Endodermal cell (in vitro differentiated cells): ENCODE measurements around the gene BCDIN3D. TPM values are rescaled to one million over a fixed set of nuclear protein-coding genes. Genes with fewer than 3 reads are reported as not detected.

Source experiments
- DNase-seq: peaks from one replicate; pipeline ENCODE4 v3.0.0-alpha.2; 2017
- H3K27ac ChIP-seq: 2 replicates; pipeline ENCODE4 v1.5.1; 2013; ENCODE audit warnings: mild to moderate bottlenecking, low read depth, low read length, moderate library complexity
- H3K27me3 ChIP-seq: 2 replicates; pipeline ENCODE4 v1.6.1; 2013; ENCODE audit warnings: mild to moderate bottlenecking, low read length, moderate library complexity; ENCODE audit not compliant: insufficient read depth, control insufficient read depth, poor library complexity, severe bottlenecking
- H3K36me3 ChIP-seq: 2 replicates; pipeline ENCODE4 v1.7.0; 2013; ENCODE audit warnings: mild to moderate bottlenecking, low read length, moderate library complexity; ENCODE audit not compliant: control insufficient read depth, insufficient read depth
- H3K4me1 ChIP-seq: one replicate; pipeline ENCODE4 v1.7.0; 2013; ENCODE audit warnings: low read length; ENCODE audit not compliant: control insufficient read depth, insufficient read depth
- H3K4me3 ChIP-seq: 2 replicates; pipeline ENCODE4 v1.5.1; 2013; ENCODE audit warnings: mild to moderate bottlenecking, low read length, moderate library complexity
- H3K9ac ChIP-seq: 2 replicates; pipeline ENCODE4 v1.6.1; 2013; ENCODE audit warnings: mild to moderate bottlenecking, low read length, moderate library complexity; ENCODE audit not compliant: poor library complexity, severe bottlenecking; ENCODE audit errors: extremely low read depth
- H3K9me3 ChIP-seq: 2 replicates; pipeline ENCODE4 v1.6.1; 2013; ENCODE audit warnings: mild to moderate bottlenecking, low read length, moderate library complexity; ENCODE audit not compliant: control insufficient read depth
- H3K27ac Mint-ChIP-seq: 2 replicates; pipeline ENCODE4 v1.8.0; 2020; ENCODE audit warnings: mixed read lengths
- H3K27me3 Mint-ChIP-seq: 2 replicates; pipeline ENCODE4 v1.8.0; 2021; ENCODE audit warnings: mild to moderate bottlenecking, mixed read lengths; ENCODE audit not compliant: insufficient read depth
- H3K36me3 Mint-ChIP-seq: 2 replicates; pipeline ENCODE4 v1.8.0; 2020; ENCODE audit warnings: low read depth, mixed read lengths
- H3K4me1 Mint-ChIP-seq: 2 replicates; pipeline ENCODE4 v1.8.0; 2020; ENCODE audit warnings: mixed read lengths
- H3K4me3 Mint-ChIP-seq: 2 replicates; pipeline ENCODE4 v1.8.0; 2020; ENCODE audit warnings: mild to moderate bottlenecking, moderate library complexity, mixed read lengths
- H3K9me3 Mint-ChIP-seq: 2 replicates; pipeline ENCODE4 v1.8.0; 2020; ENCODE audit warnings: mild to moderate bottlenecking, mixed read lengths
- WGBS, 2 experiments: methylation state at CpG; one replicate each; pipeline versions ENCODE4 v1.1.5 to v1.1.7; 2013; ENCODE audit warnings: missing lambda C conversion rate in 2 of 2, mixed read lengths in 1 of 2; ENCODE audit not compliant: insufficient coverage in 1 of 2, insufficient read length in 1 of 2; 5-methylcytosine and 5-hydroxymethylcytosine counted together
- total RNA-seq, 2 donors: library from RNA; stranded (reverse); fragmentation: NEBNext Ultra II Directional in 1 of 2; extraction: Animal tissue kit (Norgen Biotek cat#: 25700) in 1 of 2; gene quantifications; 2 replicates in 1 of 2; 3 replicates in 1 of 2; pipeline ENCODE4 v1.2.1, GENCODE V29; 2021
- TF ChIP-seq, protein P1 (sequence below): fragments of 200-600 bp; sonication (generic); conservative IDR thresholded peaks from 2 replicates; pipeline ENCODE4 v1.5.0; 2021; ENCODE audit warnings: antibody characterized with exemption, mild to moderate bottlenecking

Gene BCDIN3D
- total RNA-seq, 2 donors from 2014 or later = 2.8 to 3.8 TPM

DNA sequence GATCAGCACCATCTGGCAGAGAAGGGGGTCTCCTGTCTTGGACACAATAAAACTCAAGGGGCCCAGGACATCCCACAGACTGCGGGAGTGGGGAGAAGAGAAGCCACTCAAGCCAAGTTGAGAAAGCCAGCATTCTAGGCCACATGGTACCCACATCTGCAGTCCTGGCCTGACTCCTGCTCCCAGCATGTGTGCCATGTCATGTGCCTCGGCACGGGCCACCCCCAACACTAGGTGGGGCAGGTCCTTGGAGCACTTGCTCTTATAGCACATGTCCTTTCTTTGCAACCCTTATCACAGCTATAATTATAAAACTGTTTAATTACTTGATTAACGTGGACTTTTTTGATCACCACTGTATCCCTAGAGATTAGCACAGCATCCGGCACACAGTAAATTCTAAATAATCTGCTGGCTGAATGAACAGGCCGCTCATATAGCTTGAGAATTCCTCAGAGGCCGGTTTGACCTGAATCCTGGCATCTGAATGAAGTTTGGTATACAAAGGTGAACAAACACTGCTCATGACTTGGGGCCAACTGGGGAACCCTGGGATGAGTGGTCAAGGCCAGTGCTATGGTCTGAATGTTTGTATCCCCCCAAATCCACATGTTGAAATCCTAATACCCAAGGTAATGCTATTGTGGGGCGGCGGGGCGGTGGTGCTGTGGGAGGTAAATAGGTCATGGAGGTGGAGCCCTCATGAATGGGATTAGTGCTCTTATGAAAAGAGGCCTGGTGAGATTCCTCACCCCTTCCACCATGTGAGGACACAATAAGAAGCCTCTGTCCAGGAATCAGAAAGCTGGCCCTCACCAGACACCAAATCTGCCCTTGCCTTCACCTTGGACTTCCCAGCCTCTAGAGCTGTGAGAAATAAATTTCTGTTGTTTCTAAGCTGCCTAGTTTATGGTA, 21.3 kb downstream of the BCDIN3D start:
- Histone ChIP-seq H3K4me1 (peaks cover 12% of the 10 kb centered on the region), H3K4me3 (no peak overlapping the region), H3K27me3 (no peaks in the 10 kb centered on the region), H3K9me3 (no peaks in the 10 kb centered on the region), H3K36me3 (peaks cover 9% of the 10 kb centered on the region), H3K9ac (no peak overlapping the region), H3K27ac (no peak overlapping the region)
- TF ChIP-seq, protein P1, sequence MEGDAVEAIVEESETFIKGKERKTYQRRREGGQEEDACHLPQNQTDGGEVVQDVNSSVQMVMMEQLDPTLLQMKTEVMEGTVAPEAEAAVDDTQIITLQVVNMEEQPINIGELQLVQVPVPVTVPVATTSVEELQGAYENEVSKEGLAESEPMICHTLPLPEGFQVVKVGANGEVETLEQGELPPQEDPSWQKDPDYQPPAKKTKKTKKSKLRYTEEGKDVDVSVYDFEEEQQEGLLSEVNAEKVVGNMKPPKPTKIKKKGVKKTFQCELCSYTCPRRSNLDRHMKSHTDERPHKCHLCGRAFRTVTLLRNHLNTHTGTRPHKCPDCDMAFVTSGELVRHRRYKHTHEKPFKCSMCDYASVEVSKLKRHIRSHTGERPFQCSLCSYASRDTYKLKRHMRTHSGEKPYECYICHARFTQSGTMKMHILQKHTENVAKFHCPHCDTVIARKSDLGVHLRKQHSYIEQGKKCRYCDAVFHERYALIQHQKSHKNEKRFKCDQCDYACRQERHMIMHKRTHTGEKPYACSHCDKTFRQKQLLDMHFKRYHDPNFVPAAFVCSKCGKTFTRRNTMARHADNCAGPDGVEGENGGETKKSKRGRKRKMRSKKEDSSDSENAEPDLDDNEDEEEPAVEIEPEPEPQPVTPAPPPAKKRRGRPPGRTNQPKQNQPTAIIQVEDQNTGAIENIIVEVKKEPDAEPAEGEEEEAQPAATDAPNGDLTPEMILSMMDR = no peak
- Mint-ChIP-seq H3K36me3 (peaks cover 15% of the 10 kb centered on the region), H3K4me1 (peaks cover 16% of the 10 kb centered on the region), H3K27ac (no peak overlapping the region), H3K27me3 (no peaks in the 10 kb centered on the region), H3K4me3 (no peak overlapping the region), H3K9me3 (no peaks in the 10 kb centered on the region)
- 93 to 98% methylated on average over 7 to 10 of the region's 10 CpGs for WGBS, 2 experiments
- no peak for DNase-seq

DNA sequence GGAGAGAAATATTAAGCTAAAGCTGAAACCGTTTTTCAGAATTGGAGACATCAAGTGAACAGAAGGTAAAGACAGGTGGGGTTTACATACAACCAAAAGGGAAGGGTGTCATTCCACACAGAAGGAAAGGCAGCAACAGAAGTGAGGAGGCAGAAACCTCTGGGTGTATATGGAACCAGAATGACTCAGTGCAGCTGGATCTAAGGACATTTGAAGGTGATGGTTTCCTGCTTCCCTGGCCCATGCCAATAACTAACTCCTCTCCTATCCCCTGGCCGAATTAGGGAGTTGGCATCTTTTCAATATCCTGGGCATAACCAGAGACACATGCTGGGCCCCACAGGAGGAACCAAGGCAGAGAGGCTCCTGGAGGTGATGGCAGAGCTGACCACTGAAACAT, 23.1 kb downstream of the BCDIN3D start:
- WGBS, 2 experiments = 88 to 92% methylated on average over 1 to 2 of the region's 2 CpGs
- H3K9me3 Mint-ChIP-seq = no peaks in the 10 kb centered on the region
- H3K36me3 ChIP-seq = peaks cover 9% of the 10 kb centered on the region
- peaks cover under 1% of the 10 kb centered on the region for H3K4me1 Mint-ChIP-seq
- TF ChIP-seq, protein P1 = no peak
- H3K36me3 Mint-ChIP-seq = peaks cover 22% of the 10 kb centered on the region
- H3K27me3 ChIP-seq = no peaks in the 10 kb centered on the region
- no peak overlapping the region for H3K27ac ChIP-seq
- H3K9me3 ChIP-seq = no peaks in the 10 kb centered on the region
- no peak overlapping the region for H3K4me3 ChIP-seq
- H3K4me1 ChIP-seq = no peaks in the 10 kb centered on the region
- no peaks in the 10 kb centered on the region for H3K27me3 Mint-ChIP-seq
- H3K9ac ChIP-seq = no peak overlapping the region
- H3K27ac Mint-ChIP-seq = no peak overlapping the region
- H3K4me3 Mint-ChIP-seq = no peak overlapping the region
- DNase-seq = no peak

DNA sequence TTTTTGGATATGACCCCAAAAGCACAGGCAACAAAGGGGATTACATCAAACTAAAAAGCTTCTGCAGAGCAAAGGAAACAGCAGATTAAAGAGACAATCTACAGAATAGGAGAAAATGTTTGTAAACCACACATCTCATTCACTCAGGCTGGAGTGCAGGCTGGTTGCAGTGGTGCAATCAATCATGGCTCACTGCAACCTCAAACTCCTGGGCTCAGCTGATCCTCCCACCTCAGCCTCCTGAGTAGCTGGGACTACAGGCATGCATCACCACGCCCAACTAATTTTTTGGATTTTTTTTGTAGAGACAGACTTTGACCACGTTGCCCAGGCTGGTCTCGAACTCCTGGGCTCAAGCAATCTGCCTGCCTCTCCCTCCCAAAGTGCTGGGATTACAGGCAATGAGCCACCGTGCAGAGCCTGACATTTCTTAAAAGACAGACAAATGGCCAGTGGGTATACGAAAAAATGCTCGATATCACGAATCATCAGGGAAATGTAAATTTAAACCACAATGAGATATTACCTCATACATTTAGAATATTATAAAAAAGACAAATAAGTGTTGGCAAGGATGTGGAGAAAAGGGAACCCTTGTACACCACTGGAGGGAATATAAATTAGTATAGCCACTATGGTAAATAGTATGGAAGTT, 24.5 kb downstream of the BCDIN3D start:
- Histone ChIP-seq H3K27ac (no peak overlapping the region), H3K36me3 (peaks cover 9% of the 10 kb centered on the region), H3K4me1 (no peaks in the 10 kb centered on the region), H3K27me3 (no peaks in the 10 kb centered on the region), H3K4me3 (no peak overlapping the region), H3K9me3 (no peaks in the 10 kb centered on the region), H3K9ac (no peak overlapping the region)
- no peak overlapping the region for H3K4me3 Mint-ChIP-seq
- 94 to 100% methylated on average over 2 to 7 of the region's 7 CpGs for WGBS, 2 experiments
- no peak for DNase-seq
- no peaks in the 10 kb centered on the region for H3K9me3 Mint-ChIP-seq
- TF ChIP-seq, protein P1 = no peak
- H3K27me3 Mint-ChIP-seq = no peaks in the 10 kb centered on the region
- no peak overlapping the region for H3K27ac Mint-ChIP-seq
- H3K36me3 Mint-ChIP-seq = peaks cover 27% of the 10 kb centered on the region
- no peaks in the 10 kb centered on the region for H3K4me1 Mint-ChIP-seq
